HepG2 (cell line): ENCODE data around the gene SLC34A3. TPM values are rescaled to one million over a fixed set of nuclear protein-coding genes. Genes with fewer than 3 reads are reported as not detected.

ENCODE experiments used
- CENPBD1 ChIP-seq: sonication (generic); formaldehyde crosslinking; IDR thresholded peaks from 2 replicates; pipeline ENCODE4 v1.8.0; 2022; ENCODE audit warnings: missing genetic modification reagents, low read depth, mild to moderate bottlenecking, borderline replicate concordance
- CHD2 ChIP-seq: IDR thresholded peaks from 2 replicates; pipeline ENCODE4 v1.6.1; 2011; ENCODE audit warnings: low read depth, low read length, improper control_type of control experiment
- FOXK2 ChIP-seq: fragments of 450-650 bp; IDR thresholded peaks from 2 replicates; pipeline ENCODE4 v1.6.1; 2016
- GZF1 ChIP-seq: sonication (generic); formaldehyde crosslinking; IDR thresholded peaks from 2 replicates; pipeline ENCODE4 v1.5.1; 2020; ENCODE audit warnings: mild to moderate bottlenecking, missing genetic modification reagents
- HIC2 ChIP-seq: sonication (generic); formaldehyde crosslinking; IDR thresholded peaks from 2 replicates; pipeline ENCODE4 v1.9.0; 2022; ENCODE audit warnings: low read depth, missing genetic modification reagents
- HOXA5 ChIP-seq: sonication (generic); formaldehyde crosslinking; IDR thresholded peaks from 2 replicates; pipeline ENCODE4 v1.4.0; 2020; ENCODE audit warnings: missing genetic modification reagents
- JARID2 ChIP-seq: sonication (generic); formaldehyde crosslinking; IDR thresholded peaks from 2 replicates; pipeline ENCODE4 v1.8.1; 2023; ENCODE audit warnings: missing genetic modification reagents, inconsistent platforms; ENCODE audit not compliant: insufficient replicate concordance
- KAT8 ChIP-seq: IDR thresholded peaks from 2 replicates; pipeline ENCODE4 v1.6.1; 2016; ENCODE audit warnings: missing genetic modification reagents, missing compliant biosample characterization
- MTF2 ChIP-seq: sonication (generic); formaldehyde crosslinking; IDR thresholded peaks from 2 replicates; pipeline ENCODE4 v1.5.0; 2020; ENCODE audit warnings: missing genetic modification reagents, borderline replicate concordance
- MYNN ChIP-seq: sonication (generic); formaldehyde crosslinking; IDR thresholded peaks from 2 replicates; pipeline ENCODE4 v1.4.0; 2020; ENCODE audit warnings: mild to moderate bottlenecking, low read depth, missing genetic modification reagents
- NAIF1 ChIP-seq: sonication (generic); formaldehyde crosslinking; IDR thresholded peaks from 2 replicates; pipeline ENCODE4 v1.5.0; 2020; ENCODE audit warnings: mild to moderate bottlenecking, missing genetic modification reagents, borderline replicate concordance
- NFKBIZ ChIP-seq: IDR thresholded peaks from 2 replicates; pipeline ENCODE4 v1.6.1; 2018; ENCODE audit warnings: missing genetic modification reagents, missing compliant biosample characterization
- PCBP1 ChIP-seq: fragments of 200-400 bp; formaldehyde crosslinking; IDR thresholded peaks from 2 replicates; pipeline ENCODE4 v1.6.1; 2017; ENCODE audit warnings: mild to moderate bottlenecking, low read depth, low read length, borderline replicate concordance
- PHF21A ChIP-seq: sonication (generic); formaldehyde crosslinking; IDR thresholded peaks from 2 replicates; pipeline ENCODE4 v1.5.0; 2020; ENCODE audit warnings: mild to moderate bottlenecking, missing genetic modification reagents
- REPIN1 ChIP-seq: sonication (generic); formaldehyde crosslinking; IDR thresholded peaks from 2 replicates; pipeline ENCODE4 v1.8.0; 2022; ENCODE audit warnings: missing genetic modification reagents, low read depth, mild to moderate bottlenecking, borderline replicate concordance
- TGIF2 ChIP-seq: IDR thresholded peaks from 2 replicates; pipeline ENCODE4 v1.6.1; 2016; ENCODE audit warnings: control low read depth, missing compliant biosample characterization
- TSC22D2 ChIP-seq: sonication (generic); formaldehyde crosslinking; IDR thresholded peaks from 2 replicates; pipeline ENCODE4 v1.5.1; 2020; ENCODE audit warnings: missing genetic modification reagents, mild to moderate bottlenecking, borderline replicate concordance
- WIZ ChIP-seq: sonication (generic); formaldehyde crosslinking; IDR thresholded peaks from 2 replicates; pipeline ENCODE4 v1.5.1; 2020; ENCODE audit warnings: mild to moderate bottlenecking, missing genetic modification reagents
- XBP1 ChIP-seq: sonication (generic); formaldehyde crosslinking; IDR thresholded peaks from 2 replicates; pipeline ENCODE4 v1.5.0; 2020; ENCODE audit warnings: missing genetic modification reagents
- ZKSCAN8 ChIP-seq: IDR thresholded peaks from 2 replicates; pipeline ENCODE4 v1.6.1; 2016; ENCODE audit warnings: borderline replicate concordance, missing genetic modification reagents, missing compliant biosample characterization
- ZNF12 ChIP-seq: sonication (generic); formaldehyde crosslinking; IDR thresholded peaks from 2 replicates; pipeline ENCODE4 v1.5.0; 2020; ENCODE audit warnings: missing genetic modification reagents
- ZNF484 ChIP-seq: sonication (generic); formaldehyde crosslinking; IDR thresholded peaks from 2 replicates; pipeline ENCODE4 v1.5.1; 2020; ENCODE audit warnings: mild to moderate bottlenecking, low read depth, missing genetic modification reagents, borderline replicate concordance
- ZNF556 ChIP-seq: sonication (generic); formaldehyde crosslinking; IDR thresholded peaks from 2 replicates; pipeline ENCODE4 v1.4.0; 2020; ENCODE audit warnings: mild to moderate bottlenecking, missing genetic modification reagents, borderline replicate concordance
- ZNF598 ChIP-seq: sonication (generic); formaldehyde crosslinking; IDR thresholded peaks from 2 replicates; pipeline ENCODE4 v1.5.1; 2020; ENCODE audit warnings: mild to moderate bottlenecking, missing genetic modification reagents, borderline replicate concordance
- ZNF644 ChIP-seq: IDR thresholded peaks from 2 replicates; pipeline ENCODE4 v1.6.1; 2016; ENCODE audit warnings: low read depth
- ZNF782 ChIP-seq: sonication (generic); formaldehyde crosslinking; IDR thresholded peaks from 2 replicates; pipeline ENCODE4 v1.4.0; 2020; ENCODE audit warnings: missing genetic modification reagents, mild to moderate bottlenecking, borderline replicate concordance
- ZNF879 ChIP-seq: sonication (generic); formaldehyde crosslinking; IDR thresholded peaks from 2 replicates; pipeline ENCODE4 v1.8.1; 2023; ENCODE audit warnings: missing genetic modification reagents
- polyA plus RNA-seq, 8 experiments: library from polyadenylated mRNA; depleted of rRNA in 3 of 8; stranded (reverse) in 7 of 8; unstranded in 1 of 8; fragments of >200 nt; fragmentation: Illumina TruSeq in 4 of 8; extraction: Trizol in 4 of 8; gene quantifications; 2 replicates each; pipeline versions ENCODE4 v1.2.1 to v1.2.3, GENCODE V29; 2011 to 2016; ENCODE audit warnings: low read depth in 4 of 8, missing spikeins in 1 of 8, mixed read lengths in 1 of 8; ENCODE audit not compliant: insufficient read depth in 1 of 8
- total RNA-seq, 5 experiments: library from RNA; depleted of rRNA; stranded (reverse); fragments of >200 nt; fragmentation: Illumina TruSeq; extraction: Trizol; gene quantifications; 2 replicates each; pipeline ENCODE4 v1.2.3, GENCODE V29; 2016; ENCODE audit warnings: low read depth in 1 of 5
- TF ChIP-seq, protein P1 (sequence below): sonication (generic); formaldehyde crosslinking; IDR thresholded peaks from 2 replicates; pipeline ENCODE4 v1.5.0; 2020; ENCODE audit warnings: missing genetic modification reagents

The SLC34A3 gene
- total and polyA plus RNA-seq, 2 of the 13 experiments (the other 11 are each of a cell fraction or from before 2014, with no cell fraction given): 0.07 to 1.0 TPM

GRCh38 chr9:137240841-137241489 lies 10.3 kb downstream of the SLC34A3 start, which contains the start of gene TUBB4B (continued):
- TF ChIP-seq ZNF12 (CRISPR knock-in tag) (peak; percentile 58; the same call in 1 of the 2 replicates), ZNF879 (CRISPR knock-in tag) (no peak), CENPBD1 (CRISPR knock-in tag) (no peak; the same call in 1 of the 2 replicates), GZF1 (0 out of 2 replicates have a peak, but pooled peaks have one; percentile 43), ZNF644 (CRISPR knock-in tag) (no peak), ZNF598 (CRISPR knock-in tag) (0 out of 2 replicates have a peak, but pooled peaks have one; percentile 19), ZNF484 (CRISPR knock-in tag) (no peak), ZNF556 (no peak), MTF2 (no peak), TSC22D2 (peak; percentile 91), HOXA5 (CRISPR knock-in tag) (peak; percentile 48), FOXK2 (no peak), PHF21A (no peak; the same call in 1 of the 2 replicates), ZNF782 (no peak), XBP1 (CRISPR knock-in tag) (0 out of 2 replicates have a peak, but pooled peaks have one; percentile 54), NFKBIZ (CRISPR knock-in tag) (peak; percentile 78), WIZ (no peak), KAT8 (CRISPR knock-in tag) (peak; percentile 52; the same call in 1 of the 2 replicates), NAIF1 (no peak), HIC2 (0 out of 2 replicates have a peak, but pooled peaks have one; percentile 30), CHD2 (peak; percentile 81), PCBP1 (0 out of 2 replicates have a peak, but pooled peaks have one; percentile 57), JARID2 (CRISPR knock-in tag) (peak; percentile 31), REPIN1 (CRISPR knock-in tag) (peak; percentile 54), TGIF2 (CRISPR knock-in tag) (peak; percentile 53), MYNN (CRISPR knock-in tag) (peak; percentile 88; the same call in 1 of the 2 replicates), ZKSCAN8 (CRISPR knock-in tag) (0 out of 2 replicates have a peak, but pooled peaks have one; percentile 66)
- TF ChIP-seq, protein P1, sequence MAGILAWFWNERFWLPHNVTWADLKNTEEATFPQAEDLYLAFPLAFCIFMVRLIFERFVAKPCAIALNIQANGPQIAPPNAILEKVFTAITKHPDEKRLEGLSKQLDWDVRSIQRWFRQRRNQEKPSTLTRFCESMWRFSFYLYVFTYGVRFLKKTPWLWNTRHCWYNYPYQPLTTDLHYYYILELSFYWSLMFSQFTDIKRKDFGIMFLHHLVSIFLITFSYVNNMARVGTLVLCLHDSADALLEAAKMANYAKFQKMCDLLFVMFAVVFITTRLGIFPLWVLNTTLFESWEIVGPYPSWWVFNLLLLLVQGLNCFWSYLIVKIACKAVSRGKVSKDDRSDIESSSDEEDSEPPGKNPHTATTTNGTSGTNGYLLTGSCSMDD (CRISPR knock-in tag): 0 out of 2 replicates have a peak, but pooled peaks have one; percentile 65
